Ovary (tissue), 3 donors: ENCODE results near the gene SDC4.

Experiments
- EP300 ChIP-seq: sonication (generic); formaldehyde crosslinking; IDR thresholded peaks from one replicate; pipeline ENCODE4 v1.6.1; 2017; ENCODE audit warnings: antibody characterized with exemption
- POLR2A ChIP-seq: fragments of 450-650 bp; IDR thresholded peaks from one replicate; pipeline ENCODE4 v1.6.1; 2017; ENCODE audit warnings: antibody characterized with exemption, mild to moderate bottlenecking, moderate library complexity
- TF ChIP-seq, protein P1 (sequence below), 3 donors: fragments of 450-650 bp in 2 of 3; fragments of 200-600 bp in 1 of 3; IDR thresholded peaks; one replicate each; pipeline versions ENCODE4 v1.5.1 to v1.8.0; 2016 to 2022; ENCODE audit warnings: antibody characterized with exemption in 3 of 3, mild to moderate bottlenecking in 1 of 3
- donor health status: DM: no; HTN: no; CAD: no.

DNA sequence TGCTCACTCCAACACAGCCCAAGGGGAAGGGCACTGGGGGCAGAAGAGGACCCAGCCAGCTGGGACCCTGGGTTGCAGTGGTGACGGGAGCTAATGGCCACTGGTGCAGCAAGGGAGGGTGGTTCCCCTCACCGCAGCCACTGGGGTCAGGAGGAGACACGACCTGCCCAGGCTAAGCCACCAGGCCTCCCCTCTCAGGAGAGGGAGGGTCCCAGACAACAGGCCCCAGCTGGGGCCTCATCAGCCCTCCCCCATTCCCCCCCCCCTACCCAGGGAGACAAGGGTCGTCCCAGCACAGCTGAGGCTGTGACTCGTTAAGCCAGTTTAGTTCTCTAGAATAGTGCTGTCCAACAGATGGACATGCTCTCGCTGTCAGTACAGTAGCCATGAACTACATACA is 22.9 kb downstream of the SDC4 start:
- TF ChIP-seq, protein P1, sequence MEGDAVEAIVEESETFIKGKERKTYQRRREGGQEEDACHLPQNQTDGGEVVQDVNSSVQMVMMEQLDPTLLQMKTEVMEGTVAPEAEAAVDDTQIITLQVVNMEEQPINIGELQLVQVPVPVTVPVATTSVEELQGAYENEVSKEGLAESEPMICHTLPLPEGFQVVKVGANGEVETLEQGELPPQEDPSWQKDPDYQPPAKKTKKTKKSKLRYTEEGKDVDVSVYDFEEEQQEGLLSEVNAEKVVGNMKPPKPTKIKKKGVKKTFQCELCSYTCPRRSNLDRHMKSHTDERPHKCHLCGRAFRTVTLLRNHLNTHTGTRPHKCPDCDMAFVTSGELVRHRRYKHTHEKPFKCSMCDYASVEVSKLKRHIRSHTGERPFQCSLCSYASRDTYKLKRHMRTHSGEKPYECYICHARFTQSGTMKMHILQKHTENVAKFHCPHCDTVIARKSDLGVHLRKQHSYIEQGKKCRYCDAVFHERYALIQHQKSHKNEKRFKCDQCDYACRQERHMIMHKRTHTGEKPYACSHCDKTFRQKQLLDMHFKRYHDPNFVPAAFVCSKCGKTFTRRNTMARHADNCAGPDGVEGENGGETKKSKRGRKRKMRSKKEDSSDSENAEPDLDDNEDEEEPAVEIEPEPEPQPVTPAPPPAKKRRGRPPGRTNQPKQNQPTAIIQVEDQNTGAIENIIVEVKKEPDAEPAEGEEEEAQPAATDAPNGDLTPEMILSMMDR (IDR thresholded peaks at IDR 0.05): no peak
- TF ChIP-seq POLR2A (no peak), EP300 (no peak)
